Stimulated activated CD8-positive, alpha-beta memory T cell treated with anti-CD3 and anti-CD28 coated beads, Interleukin-7, amount 100 ng/mL, for 24 hours (primary cell): Measurements from ENCODE around the gene CEBPG.

Experiments used
- DNase-seq: peaks from one replicate; pipeline ENCODE4 v3.0.0-alpha.2; 2020; ENCODE audit warnings: low read depth

CEBPG gene

GRCh38 chr19:33395561-33396550 lies 22.3 kb downstream of the CEBPG start:
- no peak for DNase-seq

- DNase-seq = no peak
Observed at GRCh38 chr19:33396701-33397535, 23.4 kb downstream of the CEBPG start.

- no peak for DNase-seq
Observed at GRCh38 chr19:33397536-33398360, 24.2 kb downstream of the CEBPG start.

GRCh38 chr19:33398361-33399060 lies 25.0 kb downstream of the CEBPG start:
- no peak for DNase-seq

- DNase-seq = no peak
Observed at GRCh38 chr19:33399081-33399744, 25.7 kb downstream of the CEBPG start.

DNA sequence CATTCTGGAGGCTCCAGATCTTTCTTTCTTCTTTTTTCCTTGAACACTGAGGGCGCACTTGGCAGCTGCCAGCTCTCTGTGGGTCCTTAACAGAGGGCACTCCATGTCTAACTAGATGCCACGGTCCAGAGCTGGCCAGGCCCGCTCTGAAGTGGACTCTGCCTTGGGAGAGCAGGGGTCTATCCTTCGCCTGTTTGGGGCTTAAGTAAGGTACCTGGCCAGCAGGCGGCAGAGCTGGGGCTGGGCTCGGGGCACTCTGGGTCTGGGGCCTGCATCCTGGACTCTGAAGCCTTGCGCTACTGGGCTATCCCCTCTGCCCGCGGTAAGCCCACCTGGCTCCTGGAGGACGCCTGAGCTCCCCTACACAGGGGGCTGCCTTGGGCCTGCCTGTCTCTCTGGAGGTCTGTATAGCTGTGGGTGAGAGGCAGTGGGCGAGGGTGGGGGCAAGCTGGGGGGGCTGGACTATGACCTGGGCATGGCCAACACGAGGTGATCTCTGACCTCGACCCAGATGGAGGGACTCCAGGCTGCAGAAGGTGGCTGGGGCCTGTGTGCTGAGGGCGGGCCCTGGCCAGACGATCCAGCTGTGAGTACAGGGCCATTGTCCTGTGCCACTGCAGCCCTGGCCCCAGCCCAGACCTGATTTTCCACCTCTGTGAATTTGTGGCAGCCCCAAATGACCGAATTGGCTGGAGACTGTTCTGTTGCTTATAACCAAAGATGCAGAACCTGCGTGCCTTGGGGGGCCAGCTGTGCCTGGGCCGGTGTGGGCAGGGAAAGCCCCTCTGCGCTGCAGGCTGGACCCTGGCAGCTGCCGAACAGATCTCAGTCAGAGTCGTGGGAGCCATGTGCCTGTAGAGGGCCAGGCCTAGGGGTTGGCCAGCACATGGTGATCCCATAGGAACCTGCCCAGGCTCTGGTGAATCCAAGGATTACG lies 26.5 kb downstream of the CEBPG start:
- no peak for DNase-seq

- no peak for DNase-seq
Observed at GRCh38 chr19:33400856-33401682, 27.6 kb downstream of the CEBPG start.

GRCh38 chr19:33401683-33402420 lies 28.3 kb downstream of the CEBPG start:
- no peak for DNase-seq

- DNase-seq = no peak
Observed at GRCh38 chr19:33402421-33403220, 29.1 kb downstream of the CEBPG start.

DNA sequence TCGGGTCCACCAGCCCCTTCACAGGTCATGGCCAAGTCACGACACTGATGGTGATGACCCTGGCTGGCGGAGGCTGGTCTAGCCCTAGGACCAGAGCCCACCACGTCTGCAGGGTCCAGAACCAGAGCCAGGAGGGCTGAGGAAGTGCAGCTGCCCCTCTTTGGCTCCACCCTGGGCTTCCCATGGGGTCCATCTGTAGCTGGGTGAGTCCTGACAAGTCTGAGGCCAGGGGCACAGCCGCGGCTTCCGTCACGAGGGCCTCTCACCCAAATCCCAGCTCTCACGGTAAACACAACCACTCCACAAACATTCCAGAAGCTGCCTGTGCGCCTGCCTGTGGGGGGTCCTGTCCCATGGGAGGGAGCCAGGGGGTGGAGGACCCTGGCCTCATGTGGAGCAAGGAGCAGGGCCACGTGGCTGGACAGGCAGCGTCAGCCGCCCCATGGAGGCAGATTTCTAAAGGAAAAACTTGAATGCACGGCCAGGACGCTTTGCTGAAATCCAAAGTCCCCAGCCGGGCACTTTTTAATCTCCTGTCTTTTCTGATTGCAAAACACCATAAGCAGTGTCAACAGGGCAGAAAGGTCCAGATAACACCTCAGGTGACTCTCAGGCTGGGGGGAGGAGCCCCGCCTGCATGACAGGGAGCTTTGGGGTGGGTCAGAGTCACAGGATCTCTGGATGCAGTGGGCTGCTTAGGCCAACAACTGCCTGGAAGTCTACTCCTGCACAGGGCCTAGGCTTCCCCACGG lies 29.9 kb downstream of the CEBPG start:
- no peak for DNase-seq

DNA sequence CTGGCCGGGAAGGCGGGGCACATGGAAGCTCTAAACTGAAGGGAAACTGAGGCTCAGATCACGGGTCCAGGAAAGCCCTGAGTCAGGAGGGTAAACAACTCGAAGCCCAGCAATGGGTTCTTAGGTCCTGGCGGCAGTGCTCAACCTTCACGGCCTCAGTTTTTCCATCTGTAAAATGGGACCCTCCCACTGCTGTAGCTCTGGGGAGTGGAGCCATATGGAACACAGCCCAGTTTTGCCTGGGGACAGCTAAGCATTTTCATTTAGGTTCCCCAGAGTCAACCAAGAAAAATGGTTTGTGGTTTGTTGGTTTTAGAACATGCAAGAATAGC lies 30.4 kb downstream of the CEBPG start:
- no peak for DNase-seq

DNA sequence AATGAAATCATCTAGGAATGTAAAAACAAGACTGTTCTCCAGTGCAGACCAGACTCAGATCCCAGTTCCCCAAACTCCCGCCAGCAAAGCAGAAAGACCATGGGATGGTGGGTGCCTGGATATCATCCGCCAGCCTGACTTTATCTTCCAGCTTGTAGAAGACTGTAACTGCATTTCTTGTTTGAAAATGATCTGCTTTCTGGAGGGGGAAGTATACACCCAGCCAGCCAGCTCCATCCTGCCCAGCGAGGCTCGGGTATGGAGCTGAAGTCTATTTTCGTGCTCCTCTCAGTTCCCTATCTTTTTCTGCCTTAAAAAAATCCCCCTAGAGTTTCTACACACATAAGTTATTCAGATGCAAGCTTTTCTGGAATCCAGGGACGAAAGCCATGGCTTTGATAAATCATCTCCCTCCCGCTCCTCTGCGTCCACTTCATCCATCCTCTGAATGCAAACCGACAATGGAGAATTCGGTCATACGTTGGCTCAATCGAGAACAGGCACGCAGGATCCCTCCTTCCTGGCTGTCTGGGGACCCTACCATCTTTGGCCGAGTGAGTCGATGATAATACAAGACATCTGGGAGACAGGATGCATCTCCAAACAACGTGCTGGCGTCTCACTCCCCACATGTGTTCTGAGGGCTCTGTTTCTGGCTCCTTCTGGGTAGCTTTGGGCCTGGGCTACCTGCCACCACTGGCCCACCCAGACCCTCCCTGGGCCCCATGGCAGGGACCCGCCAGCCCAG lies 31.2 kb downstream of the CEBPG start:
- DNase-seq = no peak

- no peak for DNase-seq
Observed at GRCh38 chr19:33405254-33405552, 31.7 kb downstream of the CEBPG start.

DNA sequence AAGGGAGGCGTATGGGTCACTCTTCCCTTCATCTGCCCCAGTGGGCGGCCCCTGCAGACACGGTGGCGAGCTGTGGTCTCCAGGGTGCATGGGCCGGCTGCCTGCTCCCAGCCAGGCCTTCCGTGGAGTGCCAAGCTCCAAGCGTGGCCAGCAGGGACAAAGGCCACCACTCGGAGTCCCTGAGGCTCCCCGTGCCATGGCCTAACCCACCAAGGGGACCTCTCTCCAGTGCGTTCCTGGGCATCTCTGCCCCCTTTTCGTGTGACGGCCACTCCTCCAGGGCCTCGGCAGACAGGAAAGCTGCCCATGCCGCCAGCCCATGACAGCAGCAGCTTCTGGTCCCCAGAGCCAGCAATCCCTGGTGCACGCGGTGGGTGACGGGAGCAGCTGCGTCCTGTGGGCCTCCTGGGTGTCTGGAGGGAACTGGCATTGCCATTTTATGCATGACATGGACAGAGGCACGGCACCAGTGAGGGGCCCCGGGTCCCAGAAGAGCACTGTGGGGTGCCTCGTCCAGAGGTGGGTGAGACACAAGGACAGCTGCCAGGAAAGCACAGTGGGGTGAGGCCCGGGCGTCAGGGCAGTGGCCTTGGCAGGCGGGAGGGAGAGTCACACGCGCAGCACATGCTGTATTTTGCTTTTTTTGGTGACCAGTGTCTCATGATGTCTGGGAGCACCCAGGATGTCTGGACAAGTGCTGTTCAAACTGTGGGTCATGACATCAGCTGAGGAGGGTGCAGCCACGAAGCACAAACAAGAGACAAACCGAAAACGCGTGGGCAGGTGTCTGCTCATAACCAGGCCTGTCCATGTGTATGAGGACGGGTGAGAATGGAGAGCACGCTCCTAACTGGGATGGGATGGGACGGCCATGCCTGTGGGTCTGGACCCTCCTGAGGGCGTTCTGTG lies 32.3 kb downstream of the CEBPG start:
- DNase-seq = no peak

DNA sequence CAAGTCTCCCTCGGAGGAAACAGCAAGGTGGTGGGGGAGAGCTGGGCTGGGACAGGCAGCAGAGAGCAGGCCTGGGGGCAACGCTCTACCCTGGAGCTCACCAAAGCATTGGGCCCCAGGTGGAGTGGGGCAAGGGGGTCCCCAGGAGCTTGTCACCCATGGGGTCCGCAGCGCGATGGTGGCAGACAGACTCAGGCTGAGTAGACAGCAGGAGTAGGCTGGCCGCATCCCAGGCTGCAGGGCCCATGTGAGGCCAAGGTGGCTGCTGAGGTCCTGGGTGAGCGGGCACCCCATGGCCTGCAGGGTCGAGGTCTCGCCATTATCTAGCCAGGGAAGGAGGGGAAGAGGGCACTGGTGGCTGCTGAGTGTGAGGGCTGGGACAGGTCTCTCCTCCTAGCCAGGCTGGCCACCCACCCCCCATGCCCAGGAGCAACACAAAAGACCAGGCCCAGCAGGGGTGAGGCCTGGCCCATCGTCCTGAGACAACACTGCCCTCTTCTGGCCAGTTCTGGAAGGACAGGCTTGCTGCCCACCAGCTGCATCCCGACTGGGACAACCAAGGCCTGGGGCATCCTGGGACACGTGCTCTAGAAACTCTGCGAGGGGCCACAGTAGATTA lies 33.1 kb downstream of the CEBPG start:
- peak; percentile 58 for DNase-seq
